HepG2 (cell line): ENCODE data around the gene CYP4V2. TPM values are rescaled to one million over a fixed set of nuclear protein-coding genes. Genes with fewer than 3 reads are reported as not detected.
A peak's percentile ranks its signal among the peaks of the same experiment; 100 is the strongest.

Experiments
- BRD4 ChIP-seq: sonication (generic); formaldehyde crosslinking; IDR thresholded peaks from 2 replicates; pipeline ENCODE4 v1.4.0; 2020; ENCODE audit warnings: missing genetic modification reagents
- HOXA9 ChIP-seq: sonication (generic); formaldehyde crosslinking; IDR thresholded peaks from 2 replicates; pipeline ENCODE4 v1.8.1; 2022; ENCODE audit warnings: missing genetic modification reagents, mild to moderate bottlenecking, moderate library complexity, borderline replicate concordance
- IKZF5 ChIP-seq: IDR thresholded peaks from 2 replicates; pipeline ENCODE4 v1.6.1; 2018; ENCODE audit warnings: missing genetic modification reagents, mild to moderate bottlenecking, missing compliant biosample characterization
- NFATC3 ChIP-seq: sonication (generic); formaldehyde crosslinking; IDR thresholded peaks from 2 replicates; pipeline ENCODE4 v1.5.1; 2020; ENCODE audit warnings: mild to moderate bottlenecking, missing genetic modification reagents
- PAF1 ChIP-seq: IDR thresholded peaks from 2 replicates; pipeline ENCODE4 v1.6.1; 2016; ENCODE audit warnings: missing genetic modification reagents, missing compliant biosample characterization
- PAWR ChIP-seq: sonication (generic); formaldehyde crosslinking; IDR thresholded peaks from 2 replicates; pipeline ENCODE4 v1.4.0; 2020; ENCODE audit warnings: missing genetic modification reagents, mild to moderate bottlenecking, borderline replicate concordance
- POLR2AphosphoS5 ChIP-seq: IDR thresholded peaks from 2 replicates; pipeline ENCODE4 v1.6.1; 2012; ENCODE audit warnings: low read depth, low read length
- PREB ChIP-seq: sonication (generic); formaldehyde crosslinking; IDR thresholded peaks from 2 replicates; pipeline ENCODE4 v1.4.0; 2020; ENCODE audit warnings: missing genetic modification reagents
- PTBP1 ChIP-seq: fragments of 200-400 bp; formaldehyde crosslinking; IDR thresholded peaks from 2 replicates; pipeline ENCODE4 v1.6.1; 2018; ENCODE audit warnings: low read length, low read depth; ENCODE audit not compliant: poor library complexity, severe bottlenecking
- ZFP90 ChIP-seq: sonication (generic); formaldehyde crosslinking; IDR thresholded peaks from 2 replicates; pipeline ENCODE4 v1.8.0; 2022; ENCODE audit warnings: missing genetic modification reagents, mild to moderate bottlenecking, inconsistent platforms, borderline replicate concordance
- ZNF547 ChIP-seq: sonication (generic); formaldehyde crosslinking; IDR thresholded peaks from 2 replicates; pipeline ENCODE4 v1.5.1; 2020; ENCODE audit warnings: mild to moderate bottlenecking, missing genetic modification reagents
- ZNF569 ChIP-seq: sonication (generic); formaldehyde crosslinking; IDR thresholded peaks from 2 replicates; pipeline ENCODE4 v1.5.0; 2020; ENCODE audit warnings: mild to moderate bottlenecking, missing genetic modification reagents, moderate library complexity, borderline replicate concordance
- ZNF572 ChIP-seq: sonication (generic); formaldehyde crosslinking; IDR thresholded peaks from 2 replicates; pipeline ENCODE4 v1.5.1; 2020; ENCODE audit warnings: mild to moderate bottlenecking, missing genetic modification reagents
- ZNF678 ChIP-seq: sonication (generic); formaldehyde crosslinking; IDR thresholded peaks from 2 replicates; pipeline ENCODE4 v1.4.0; 2020; ENCODE audit warnings: mild to moderate bottlenecking, missing genetic modification reagents
- ZNF75D ChIP-seq: sonication (generic); formaldehyde crosslinking; IDR thresholded peaks from 2 replicates; pipeline ENCODE4 v1.8.1; 2023; ENCODE audit warnings: missing genetic modification reagents, mild to moderate bottlenecking, borderline replicate concordance
- ZXDC ChIP-seq: sonication (generic); formaldehyde crosslinking; IDR thresholded peaks from 2 replicates; pipeline ENCODE4 v1.5.0; 2020; ENCODE audit warnings: mild to moderate bottlenecking, missing genetic modification reagents
- polyA plus RNA-seq, 8 experiments: library from polyadenylated mRNA; depleted of rRNA in 3 of 8; stranded (reverse) in 7 of 8; unstranded in 1 of 8; fragments of >200 nt; fragmentation: Illumina TruSeq in 4 of 8; extraction: Trizol in 4 of 8; gene quantifications; 2 replicates each; pipeline versions ENCODE4 v1.2.1 to v1.2.3, GENCODE V29; 2011 to 2016; ENCODE audit warnings: low read depth in 4 of 8, missing spikeins in 1 of 8, mixed read lengths in 1 of 8; ENCODE audit not compliant: insufficient read depth in 1 of 8
- total RNA-seq, 5 experiments: library from RNA; depleted of rRNA; stranded (reverse); fragments of >200 nt; fragmentation: Illumina TruSeq; extraction: Trizol; gene quantifications; 2 replicates each; pipeline ENCODE4 v1.2.3, GENCODE V29; 2016; ENCODE audit warnings: low read depth in 1 of 5
- TF ChIP-seq, protein P1 (sequence below), 2 experiments: IDR thresholded peaks; 2 replicates each; pipeline ENCODE4 v1.6.1; 2011 to 2012; ENCODE audit warnings: low read length in 2 of 2, borderline replicate concordance in 1 of 2, low read depth in 1 of 2, mild to moderate bottlenecking in 1 of 2, moderate library complexity in 1 of 2
- TF ChIP-seq, protein P2 (sequence below): IDR thresholded peaks from 2 replicates; pipeline ENCODE4 v1.6.1; 2016; ENCODE audit warnings: missing compliant biosample characterization, missing genetic modification reagents, borderline replicate concordance

The CYP4V2 gene
- total and polyA plus RNA-seq, 2 of the 13 experiments (the other 11 are each of a cell fraction or from before 2014, with no cell fraction given): 4.7 to 7.2 TPM

GRCh38 chr4:186260117-186260503 lies 68.7 kb downstream of the CYP4V2 start (continued):
- no peak; the same call in 1 of the 2 replicates for TF ChIP-seq ZNF678 (CRISPR knock-in tag)
- TF ChIP-seq BRD4: peak; percentile 46; the same call in 1 of the 2 replicates
- no peak for TF ChIP-seq PAF1
- TF ChIP-seq ZFP90: no peak
- peak; percentile 63; the same call in 1 of the 2 replicates for TF ChIP-seq POLR2AphosphoS5
- TF ChIP-seq NFATC3 (CRISPR knock-in tag): no peak
- TF ChIP-seq ZNF75D: no peak
- TF ChIP-seq HOXA9: no peak
- TF ChIP-seq ZNF569 (CRISPR knock-in tag): no peak
- TF ChIP-seq, protein P1, sequence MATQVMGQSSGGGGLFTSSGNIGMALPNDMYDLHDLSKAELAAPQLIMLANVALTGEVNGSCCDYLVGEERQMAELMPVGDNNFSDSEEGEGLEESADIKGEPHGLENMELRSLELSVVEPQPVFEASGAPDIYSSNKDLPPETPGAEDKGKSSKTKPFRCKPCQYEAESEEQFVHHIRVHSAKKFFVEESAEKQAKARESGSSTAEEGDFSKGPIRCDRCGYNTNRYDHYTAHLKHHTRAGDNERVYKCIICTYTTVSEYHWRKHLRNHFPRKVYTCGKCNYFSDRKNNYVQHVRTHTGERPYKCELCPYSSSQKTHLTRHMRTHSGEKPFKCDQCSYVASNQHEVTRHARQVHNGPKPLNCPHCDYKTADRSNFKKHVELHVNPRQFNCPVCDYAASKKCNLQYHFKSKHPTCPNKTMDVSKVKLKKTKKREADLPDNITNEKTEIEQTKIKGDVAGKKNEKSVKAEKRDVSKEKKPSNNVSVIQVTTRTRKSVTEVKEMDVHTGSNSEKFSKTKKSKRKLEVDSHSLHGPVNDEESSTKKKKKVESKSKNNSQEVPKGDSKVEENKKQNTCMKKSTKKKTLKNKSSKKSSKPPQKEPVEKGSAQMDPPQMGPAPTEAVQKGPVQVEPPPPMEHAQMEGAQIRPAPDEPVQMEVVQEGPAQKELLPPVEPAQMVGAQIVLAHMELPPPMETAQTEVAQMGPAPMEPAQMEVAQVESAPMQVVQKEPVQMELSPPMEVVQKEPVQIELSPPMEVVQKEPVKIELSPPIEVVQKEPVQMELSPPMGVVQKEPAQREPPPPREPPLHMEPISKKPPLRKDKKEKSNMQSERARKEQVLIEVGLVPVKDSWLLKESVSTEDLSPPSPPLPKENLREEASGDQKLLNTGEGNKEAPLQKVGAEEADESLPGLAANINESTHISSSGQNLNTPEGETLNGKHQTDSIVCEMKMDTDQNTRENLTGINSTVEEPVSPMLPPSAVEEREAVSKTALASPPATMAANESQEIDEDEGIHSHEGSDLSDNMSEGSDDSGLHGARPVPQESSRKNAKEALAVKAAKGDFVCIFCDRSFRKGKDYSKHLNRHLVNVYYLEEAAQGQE (IDR thresholded peaks at IDR 0.05; ENCODE audit: borderline replicate concordance in 1 of 2, low read depth in 1 of 2, low read length in 2 of 2): no peak
- no peak for TF ChIP-seq ZNF547
- TF ChIP-seq, protein P2, sequence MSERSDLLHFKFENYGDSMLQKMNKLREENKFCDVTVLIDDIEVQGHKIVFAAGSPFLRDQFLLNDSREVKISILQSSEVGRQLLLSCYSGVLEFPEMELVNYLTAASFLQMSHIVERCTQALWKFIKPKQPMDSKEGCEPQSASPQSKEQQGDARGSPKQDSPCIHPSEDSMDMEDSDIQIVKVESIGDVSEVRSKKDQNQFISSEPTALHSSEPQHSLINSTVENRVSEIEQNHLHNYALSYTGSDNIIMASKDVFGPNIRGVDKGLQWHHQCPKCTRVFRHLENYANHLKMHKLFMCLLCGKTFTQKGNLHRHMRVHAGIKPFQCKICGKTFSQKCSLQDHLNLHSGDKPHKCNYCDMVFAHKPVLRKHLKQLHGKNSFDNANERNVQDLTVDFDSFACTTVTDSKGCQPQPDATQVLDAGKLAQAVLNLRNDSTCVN (CRISPR knock-in tag): no peak
- TF ChIP-seq PAWR (CRISPR knock-in tag): no peak
- TF ChIP-seq ZNF572 (CRISPR knock-in tag): peak; percentile 72; the same call in 1 of the 2 replicates
- no peak for TF ChIP-seq IKZF5
- no peak for TF ChIP-seq PTBP1
- TF ChIP-seq PREB: no peak
- TF ChIP-seq ZXDC (CRISPR knock-in tag): no peak
